K562 (cell line): Measurements from ENCODE around the gene MYOZ1. TPM values are rescaled to one million over a fixed set of nuclear protein-coding genes. Genes with fewer than 3 reads are reported as not detected.
A peak's percentile ranks its signal among the peaks of the same experiment; 100 is the strongest.

Source experiments
- CBX8 ChIP-seq: fragments of 200-600 bp; sonication (generic); IDR thresholded peaks from 2 replicates; pipeline ENCODE4 v1.6.1; 2012; ENCODE audit warnings: borderline replicate concordance, mixed run types, low read depth, mild to moderate bottlenecking, moderate library complexity, mixed read lengths, low read length, control low read depth, inconsistent platforms; ENCODE audit not compliant: poor library complexity, severe bottlenecking; ENCODE audit errors: extremely low read depth
- CHD2 ChIP-seq: IDR thresholded peaks from 2 replicates; pipeline ENCODE4 v1.6.1; 2011; ENCODE audit warnings: low read depth, low read length
- EP300 ChIP-seq: IDR thresholded peaks from 2 replicates; pipeline ENCODE4 v1.6.1; 2012; ENCODE audit warnings: low read length, improper control_type of control experiment
- EZH2 ChIP-seq: IDR thresholded peaks from 2 replicates; pipeline ENCODE4 v1.6.1; 2012; ENCODE audit warnings: low read depth, mild to moderate bottlenecking, inconsistent platforms, low read length, borderline replicate concordance
- FOXP1 ChIP-seq: sonication (generic); formaldehyde crosslinking; IDR thresholded peaks from 2 replicates; pipeline ENCODE4 v1.8.0; 2022; ENCODE audit warnings: mild to moderate bottlenecking, missing genetic modification reagents
- MYC ChIP-seq, 2 experiments: fragments of 250-450 bp in 1 of 2; sonication (Bioruptor Pico) in 1 of 2; IDR thresholded peaks; 2 replicates each; pipeline versions ENCODE4 v1.5.1 to v1.6.1; 2012 to 2021; ENCODE audit warnings: low read depth in 2 of 2, borderline replicate concordance in 1 of 2, improper control_type of control experiment in 1 of 2, low read length in 1 of 2, mild to moderate bottlenecking in 1 of 2, moderate library complexity in 1 of 2
- POLR3A ChIP-seq: IDR thresholded peaks from 2 replicates; pipeline ENCODE4 v1.6.1; 2011; ENCODE audit warnings: borderline replicate concordance, mild to moderate bottlenecking, moderate library complexity; ENCODE audit not compliant: insufficient read length, insufficient read depth; ENCODE audit errors: extremely low read depth
- POLR3G ChIP-seq: IDR thresholded peaks from 2 replicates; pipeline ENCODE4 v1.6.1; 2011; ENCODE audit not compliant: insufficient read length, insufficient replicate concordance; ENCODE audit errors: extremely low read depth
- PTBP1 ChIP-seq: fragments of 200-400 bp; formaldehyde crosslinking; IDR thresholded peaks from 2 replicates; pipeline ENCODE4 v1.6.1; 2017; ENCODE audit warnings: low read depth, low read length
- SIRT6 ChIP-seq: IDR thresholded peaks from one replicate; pipeline ENCODE4 v1.6.1; 2012; ENCODE audit warnings: low read depth, mild to moderate bottlenecking, control low read depth, inconsistent platforms, low read length, moderate library complexity
- TAF7 ChIP-seq: fragments of 450-650 bp; IDR thresholded peaks from 2 replicates; pipeline ENCODE4 v1.6.1; 2016; ENCODE audit warnings: missing genetic modification characterization, missing compliant biosample characterization
- ZBTB17 ChIP-seq: fragments of 450-650 bp; formaldehyde crosslinking; IDR thresholded peaks from 2 replicates; pipeline ENCODE4 v1.4.0; 2020; ENCODE audit warnings: mild to moderate bottlenecking
- ZFX ChIP-seq: sonication (generic); formaldehyde crosslinking; IDR thresholded peaks from 2 replicates; pipeline ENCODE4 v1.8.0; 2022; ENCODE audit warnings: mild to moderate bottlenecking, missing genetic modification reagents, moderate library complexity
- ZNF175 ChIP-seq: fragments of 200-800 bp; sonication (Bioruptor generic); IDR thresholded peaks from 2 replicates; pipeline ENCODE4 v1.6.1; 2016; ENCODE audit warnings: low read depth, mild to moderate bottlenecking, missing genetic modification characterization, missing compliant biosample characterization
- ZNF217 ChIP-seq: sonication (generic); formaldehyde crosslinking; IDR thresholded peaks from 2 replicates; pipeline ENCODE4 v1.8.0; 2022; ENCODE audit warnings: mild to moderate bottlenecking, missing genetic modification reagents
- ZNF354B ChIP-seq: fragments of 250-450 bp; sonication (Bioruptor Pico); IDR thresholded peaks from 2 replicates; pipeline ENCODE4 v1.4.0; 2020
- ZNF785 ChIP-seq: fragments of 250-450 bp; sonication (Bioruptor Pico); IDR thresholded peaks from 2 replicates; pipeline ENCODE4 v1.4.0; 2020; ENCODE audit warnings: mild to moderate bottlenecking
- polyA plus RNA-seq, 8 experiments: library from polyadenylated mRNA; depleted of rRNA in 4 of 8; stranded (reverse) in 5 of 8; unstranded in 3 of 8; fragments of >200 nt; fragmentation: Nextera tagmentation in 2 of 8; fragmentation: Illumina TruSeq in 1 of 8; extraction: Ambion mirVana in 2 of 8; extraction: Trizol in 1 of 8; gene quantifications; 2 replicates each; pipeline versions ENCODE4 v1.2.1 to v1.2.3, GENCODE V29; 2011 to 2014; ENCODE audit warnings: inconsistent platforms in 1 of 8, missing spikeins in 1 of 8
- total RNA-seq, 7 experiments: library from RNA; depleted of rRNA in 6 of 7; stranded (reverse); fragments of >200 nt in 6 of 7; fragmentation: Illumina TruSeq in 2 of 7; extraction: Trizol in 2 of 7; gene quantifications; 2 replicates each; pipeline versions ENCODE4 v1.2.1 to v1.2.3, GENCODE V29; 2011 to 2021; ENCODE audit warnings: low replicate concordance in 1 of 7
- TF ChIP-seq, protein P1 (sequence below): sonication (generic); formaldehyde crosslinking; IDR thresholded peaks from 2 replicates; pipeline ENCODE4 v1.8.0; 2022; ENCODE audit warnings: missing genetic modification reagents, mild to moderate bottlenecking, borderline replicate concordance
- TF ChIP-seq, protein P2 (sequence below): fragments of 450-650 bp; IDR thresholded peaks from one replicate; pipeline ENCODE4 v1.6.1; 2018; ENCODE audit warnings: mild to moderate bottlenecking, moderate library complexity; ENCODE audit not compliant: partially characterized antibody
- TF ChIP-seq, protein P3 (sequence below): fragments of 450-650 bp; IDR thresholded peaks from 2 replicates; pipeline ENCODE4 v1.6.1; 2017; ENCODE audit warnings: antibody characterized with exemption
- TF ChIP-seq, protein P4 (sequence below), 2 experiments: IDR thresholded peaks in 1 of 2; conservative IDR thresholded peaks in 1 of 2; 2 replicates each; pipeline ENCODE4 v1.6.1; 2016; ENCODE audit warnings: low read depth in 2 of 2, mild to moderate bottlenecking in 1 of 2, missing compliant biosample characterization in 1 of 2, missing genetic modification characterization in 1 of 2, moderate library complexity in 1 of 2

Gene MYOZ1
- total and polyA plus RNA-seq, 9 of the 15 experiments (the other 6 are each of a cell fraction or from before 2014, with no cell fraction given), result 0.03 to 0.18 (median 0.07) TPM; not detected in 5

DNA sequence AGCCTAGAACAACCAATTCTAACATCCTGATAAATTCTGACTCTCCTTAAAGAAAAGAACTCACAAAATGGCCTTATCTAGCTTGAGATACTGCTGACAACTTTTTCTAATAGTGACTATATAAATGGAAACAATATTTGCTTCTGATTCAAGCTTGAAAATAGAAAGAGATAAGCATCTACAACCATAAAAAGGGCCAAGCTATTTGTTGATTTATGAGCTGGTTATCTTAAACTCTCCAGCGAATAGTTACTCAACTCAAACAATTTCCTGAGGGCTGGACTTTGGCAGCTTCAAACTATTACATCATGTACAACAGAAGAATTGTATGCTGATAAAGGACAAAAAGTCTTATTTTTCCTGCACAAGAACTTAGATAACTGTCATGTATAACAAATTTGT lies 54.7 kb downstream of the MYOZ1 start (continued):
- TF ChIP-seq ZNF785 (CRISPR knock-in tag) (no peak), POLR3A (no peak), TAF7 (tag) (no peak), PTBP1 (no peak), ZNF217 (CRISPR knock-in tag) (no peak), EP300 (peak; percentile 83), ZNF175 (CRISPR knock-in tag) (no peak), ZNF354B (CRISPR knock-in tag) (no peak), CHD2 (no peak), POLR3G (no peak), CBX8 (no peak), SIRT6 (no peak), EZH2 (no peak), MYC (IDR thresholded peaks at IDR 0.05; ENCODE audit: low read depth, low read length) (no peak), MYC (CRISPR knock-in tag; IDR thresholded peaks at IDR 0.05; ENCODE audit: borderline replicate concordance, low read depth) (no peak), ZFX (CRISPR knock-in tag) (no peak), ZBTB17 (CRISPR knock-in tag) (no peak), FOXP1 (CRISPR knock-in tag) (no peak)
- TF ChIP-seq, protein P1, sequence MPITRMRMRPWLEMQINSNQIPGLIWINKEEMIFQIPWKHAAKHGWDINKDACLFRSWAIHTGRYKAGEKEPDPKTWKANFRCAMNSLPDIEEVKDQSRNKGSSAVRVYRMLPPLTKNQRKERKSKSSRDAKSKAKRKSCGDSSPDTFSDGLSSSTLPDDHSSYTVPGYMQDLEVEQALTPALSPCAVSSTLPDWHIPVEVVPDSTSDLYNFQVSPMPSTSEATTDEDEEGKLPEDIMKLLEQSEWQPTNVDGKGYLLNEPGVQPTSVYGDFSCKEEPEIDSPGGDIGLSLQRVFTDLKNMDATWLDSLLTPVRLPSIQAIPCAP (CRISPR knock-in tag), result no peak
- TF ChIP-seq, protein P2, sequence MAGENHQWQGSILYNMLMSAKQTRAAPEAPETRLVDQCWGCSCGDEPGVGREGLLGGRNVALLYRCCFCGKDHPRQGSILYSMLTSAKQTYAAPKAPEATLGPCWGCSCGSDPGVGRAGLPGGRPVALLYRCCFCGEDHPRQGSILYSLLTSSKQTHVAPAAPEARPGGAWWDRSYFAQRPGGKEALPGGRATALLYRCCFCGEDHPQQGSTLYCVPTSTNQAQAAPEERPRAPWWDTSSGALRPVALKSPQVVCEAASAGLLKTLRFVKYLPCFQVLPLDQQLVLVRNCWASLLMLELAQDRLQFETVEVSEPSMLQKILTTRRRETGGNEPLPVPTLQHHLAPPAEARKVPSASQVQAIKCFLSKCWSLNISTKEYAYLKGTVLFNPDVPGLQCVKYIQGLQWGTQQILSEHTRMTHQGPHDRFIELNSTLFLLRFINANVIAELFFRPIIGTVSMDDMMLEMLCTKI, result no peak
- TF ChIP-seq, protein P3, sequence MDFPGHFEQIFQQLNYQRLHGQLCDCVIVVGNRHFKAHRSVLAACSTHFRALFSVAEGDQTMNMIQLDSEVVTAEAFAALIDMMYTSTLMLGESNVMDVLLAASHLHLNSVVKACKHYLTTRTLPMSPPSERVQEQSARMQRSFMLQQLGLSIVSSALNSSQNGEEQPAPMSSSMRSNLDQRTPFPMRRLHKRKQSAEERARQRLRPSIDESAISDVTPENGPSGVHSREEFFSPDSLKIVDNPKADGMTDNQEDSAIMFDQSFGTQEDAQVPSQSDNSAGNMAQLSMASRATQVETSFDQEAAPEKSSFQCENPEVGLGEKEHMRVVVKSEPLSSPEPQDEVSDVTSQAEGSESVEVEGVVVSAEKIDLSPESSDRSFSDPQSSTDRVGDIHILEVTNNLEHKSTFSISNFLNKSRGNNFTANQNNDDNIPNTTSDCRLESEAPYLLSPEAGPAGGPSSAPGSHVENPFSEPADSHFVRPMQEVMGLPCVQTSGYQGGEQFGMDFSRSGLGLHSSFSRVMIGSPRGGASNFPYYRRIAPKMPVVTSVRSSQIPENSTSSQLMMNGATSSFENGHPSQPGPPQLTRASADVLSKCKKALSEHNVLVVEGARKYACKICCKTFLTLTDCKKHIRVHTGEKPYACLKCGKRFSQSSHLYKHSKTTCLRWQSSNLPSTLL, result no peak
- TF ChIP-seq, protein P4, sequence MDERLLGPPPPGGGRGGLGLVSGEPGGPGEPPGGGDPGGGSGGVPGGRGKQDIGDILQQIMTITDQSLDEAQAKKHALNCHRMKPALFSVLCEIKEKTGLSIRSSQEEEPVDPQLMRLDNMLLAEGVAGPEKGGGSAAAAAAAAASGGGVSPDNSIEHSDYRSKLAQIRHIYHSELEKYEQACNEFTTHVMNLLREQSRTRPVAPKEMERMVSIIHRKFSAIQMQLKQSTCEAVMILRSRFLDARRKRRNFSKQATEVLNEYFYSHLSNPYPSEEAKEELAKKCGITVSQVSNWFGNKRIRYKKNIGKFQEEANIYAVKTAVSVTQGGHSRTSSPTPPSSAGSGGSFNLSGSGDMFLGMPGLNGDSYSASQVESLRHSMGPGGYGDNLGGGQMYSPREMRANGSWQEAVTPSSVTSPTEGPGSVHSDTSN (CRISPR knock-in tag; IDR thresholded peaks at IDR 0.05; ENCODE audit: low read depth), result 0 out of 2 replicates have a peak, but pooled peaks have one; percentile 20
- TF ChIP-seq, protein P4 (tag; conservative IDR thresholded peaks at IDR 0.05; ENCODE audit: low read depth), result peak; percentile 92
